Tibial artery (tissue), 4 donors: ENCODE results near the gene UBC.

Experiments used
- DNase-seq, 2 donors: peaks; one replicate each; pipeline ENCODE4 v3.0.0-alpha.2; 2019
- H3K27ac ChIP-seq, 2 donors: fragments of 200-600 bp; sonication (generic) in 1 of 2; 1 replicate in 1 of 2; 2 replicates in 1 of 2; pipeline ENCODE4 v1.5.1; 2018 to 2019; ENCODE audit warnings: mild to moderate bottlenecking in 1 of 2
- H3K27me3 ChIP-seq, 2 donors: fragments of 200-600 bp; sonication (generic) in 1 of 2; one replicate each; pipeline versions ENCODE4 v1.5.1 to v1.6.0; 2016 to 2019
- H3K36me3 ChIP-seq, 3 donors: fragments of 200-600 bp; sonication (generic) in 2 of 3; one replicate each; pipeline ENCODE4 v1.5.1; 2016 to 2019; ENCODE audit warnings: mild to moderate bottlenecking in 2 of 3
- H3K4me1 ChIP-seq, 4 donors: fragments of 200-600 bp; sonication (generic) in 2 of 4; 1 replicate in 3 of 4; 2 replicates in 1 of 4; pipeline ENCODE4 v1.5.1; 2016 to 2019
- H3K4me3 ChIP-seq, 2 donors: fragments of 200-600 bp; sonication (generic) in 1 of 2; 1 replicate in 1 of 2; 2 replicates in 1 of 2; pipeline ENCODE4 v1.5.1; 2018 to 2019; ENCODE audit warnings: mild to moderate bottlenecking in 2 of 2
- H3K9me3 ChIP-seq, 3 donors: fragments of 200-600 bp; sonication (generic) in 1 of 3; one replicate each; pipeline ENCODE4 v1.5.1; 2016 to 2019
- intact Hi-C: fragments of 100-400 bp; cut with DNase I; formaldehyde crosslinking; loops from one replicate; pipeline ENCODE4 v1.15.0; 2023; ENCODE audit warnings: low total_unique reads
- TF ChIP-seq, protein P1 (sequence below), 2 experiments: fragments of 200-600 bp in 1 of 2; fragments of 450-650 bp in 1 of 2; IDR thresholded peaks; one replicate each; pipeline ENCODE4 v1.5.1; 2017 to 2019; ENCODE audit warnings: antibody characterized with exemption in 2 of 2, mild to moderate bottlenecking in 1 of 2, moderate library complexity in 1 of 2

Gene UBC

DNA sequence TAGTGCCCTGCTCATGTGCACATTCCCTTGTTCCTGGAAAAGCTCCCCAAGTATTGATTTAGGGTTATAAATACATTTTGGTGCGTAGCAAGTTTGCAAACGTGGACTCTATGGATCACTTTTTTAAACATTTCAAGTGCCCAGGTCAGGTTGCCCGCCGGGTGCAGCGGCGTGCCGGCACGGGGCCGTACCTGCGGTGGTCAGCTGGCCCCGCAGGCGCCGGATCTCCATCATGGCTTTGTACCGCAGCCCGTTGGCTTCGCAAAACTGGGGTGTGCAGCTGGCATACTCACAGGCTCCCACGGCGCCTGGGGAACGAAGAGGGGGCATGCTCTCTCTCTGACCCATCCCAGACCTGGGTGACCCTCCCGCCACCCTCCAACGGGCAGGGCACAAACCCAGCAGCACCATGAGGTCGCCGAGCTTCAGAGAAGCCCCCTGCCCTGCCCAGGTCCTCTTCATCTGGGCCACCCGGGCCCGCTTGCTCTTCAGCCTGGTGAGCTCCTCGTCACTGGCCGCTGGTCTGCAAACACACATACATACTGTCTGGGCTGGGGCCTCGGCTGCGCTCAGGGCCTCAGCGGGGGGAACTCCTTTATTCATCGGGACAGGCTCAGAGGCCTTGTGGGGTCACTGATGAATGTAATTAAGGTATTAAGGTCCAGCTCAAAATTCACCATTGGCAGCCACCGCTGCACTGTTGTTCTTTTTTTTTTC lies 39.4 kb upstream of the UBC start:
- no peak overlapping the region for H3K4me3 ChIP-seq
- H3K27ac ChIP-seq, result no peak overlapping the region
- no peaks in the 10 kb centered on the region for H3K4me1 ChIP-seq
- intact Hi-C loops, result no loop called here
- peaks cover 58 to 100% (median 91%) of the 10 kb centered on the region in 3 donors for H3K36me3 ChIP-seq
- no peaks in the 10 kb centered on the region for H3K27me3 ChIP-seq
- TF ChIP-seq, protein P1, sequence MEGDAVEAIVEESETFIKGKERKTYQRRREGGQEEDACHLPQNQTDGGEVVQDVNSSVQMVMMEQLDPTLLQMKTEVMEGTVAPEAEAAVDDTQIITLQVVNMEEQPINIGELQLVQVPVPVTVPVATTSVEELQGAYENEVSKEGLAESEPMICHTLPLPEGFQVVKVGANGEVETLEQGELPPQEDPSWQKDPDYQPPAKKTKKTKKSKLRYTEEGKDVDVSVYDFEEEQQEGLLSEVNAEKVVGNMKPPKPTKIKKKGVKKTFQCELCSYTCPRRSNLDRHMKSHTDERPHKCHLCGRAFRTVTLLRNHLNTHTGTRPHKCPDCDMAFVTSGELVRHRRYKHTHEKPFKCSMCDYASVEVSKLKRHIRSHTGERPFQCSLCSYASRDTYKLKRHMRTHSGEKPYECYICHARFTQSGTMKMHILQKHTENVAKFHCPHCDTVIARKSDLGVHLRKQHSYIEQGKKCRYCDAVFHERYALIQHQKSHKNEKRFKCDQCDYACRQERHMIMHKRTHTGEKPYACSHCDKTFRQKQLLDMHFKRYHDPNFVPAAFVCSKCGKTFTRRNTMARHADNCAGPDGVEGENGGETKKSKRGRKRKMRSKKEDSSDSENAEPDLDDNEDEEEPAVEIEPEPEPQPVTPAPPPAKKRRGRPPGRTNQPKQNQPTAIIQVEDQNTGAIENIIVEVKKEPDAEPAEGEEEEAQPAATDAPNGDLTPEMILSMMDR (IDR thresholded peaks at IDR 0.05), result no peak
- DNase-seq, result no peak
- H3K9me3 ChIP-seq, result no peaks in the 10 kb centered on the region

DNA sequence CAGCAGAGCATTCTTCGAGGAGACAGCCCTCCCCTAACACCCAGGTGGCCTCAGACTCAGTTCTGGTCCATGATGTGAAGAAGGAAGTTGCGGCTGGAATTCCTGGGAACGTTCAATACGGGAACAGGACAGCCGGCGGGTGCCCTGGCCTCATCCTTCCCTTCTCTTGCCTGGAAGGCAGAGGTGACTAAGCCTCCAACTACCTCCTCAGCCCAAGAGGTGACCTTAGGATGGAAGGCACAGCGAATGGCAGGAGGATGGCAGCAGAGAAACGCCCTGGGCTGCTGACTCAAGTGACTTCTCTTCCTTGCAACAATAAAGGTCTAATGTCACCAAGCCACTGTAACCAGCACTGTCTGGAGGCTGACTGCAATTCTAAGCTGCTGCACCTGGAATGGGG lies 38.4 kb upstream of the UBC start:
- intact Hi-C loops, result no loop called here
- no peak for DNase-seq
- peaks cover 48 to 100% (median 92%) of the 10 kb centered on the region in 3 donors for H3K36me3 ChIP-seq

DNA sequence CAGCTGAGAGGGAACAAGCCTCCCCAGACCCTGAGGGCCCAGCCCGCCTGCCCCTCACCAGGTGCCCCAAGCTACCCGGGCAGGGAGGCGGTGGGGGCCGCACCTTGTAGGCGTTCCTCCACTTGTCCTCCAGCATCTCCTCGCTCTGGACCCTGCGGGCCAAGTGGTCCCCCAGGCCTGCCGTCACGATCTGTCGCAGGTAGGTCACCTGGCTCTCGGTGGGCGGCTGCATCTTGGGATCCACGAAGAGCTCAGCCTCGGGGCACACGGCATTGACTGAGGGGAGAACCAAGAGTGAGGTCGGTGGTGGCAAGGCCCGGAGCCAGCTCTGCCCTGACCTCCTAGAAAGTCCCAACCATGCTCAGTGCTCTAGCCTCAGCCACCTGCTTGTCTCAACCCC lies 37.8 kb upstream of the UBC start:
- no peaks in the 10 kb centered on the region for H3K9me3 ChIP-seq
- intact Hi-C loops, result no loop called here
- no peak overlapping the region for H3K4me3 ChIP-seq
- TF ChIP-seq, protein P1 (IDR thresholded peaks at IDR 0.05), result no peak
- peaks cover 50 to 100% (median 92%) of the 10 kb centered on the region in 3 donors for H3K36me3 ChIP-seq
- no peaks in the 10 kb centered on the region for H3K4me1 ChIP-seq
- H3K27me3 ChIP-seq, result no peaks in the 10 kb centered on the region
- H3K27ac ChIP-seq, result no peak overlapping the region
- no peak for DNase-seq

More for the DNA sequence above, 38.4 kb upstream of the UBC start:
- TF ChIP-seq, protein P1 (IDR thresholded peaks at IDR 0.05), result no peak
- Histone ChIP-seq H3K27me3 (no peaks in the 10 kb centered on the region), H3K4me3 (no peak overlapping the region), H3K4me1 (no peaks in the 10 kb centered on the region), H3K9me3 (no peaks in the 10 kb centered on the region), H3K27ac (no peak overlapping the region)

DNA sequence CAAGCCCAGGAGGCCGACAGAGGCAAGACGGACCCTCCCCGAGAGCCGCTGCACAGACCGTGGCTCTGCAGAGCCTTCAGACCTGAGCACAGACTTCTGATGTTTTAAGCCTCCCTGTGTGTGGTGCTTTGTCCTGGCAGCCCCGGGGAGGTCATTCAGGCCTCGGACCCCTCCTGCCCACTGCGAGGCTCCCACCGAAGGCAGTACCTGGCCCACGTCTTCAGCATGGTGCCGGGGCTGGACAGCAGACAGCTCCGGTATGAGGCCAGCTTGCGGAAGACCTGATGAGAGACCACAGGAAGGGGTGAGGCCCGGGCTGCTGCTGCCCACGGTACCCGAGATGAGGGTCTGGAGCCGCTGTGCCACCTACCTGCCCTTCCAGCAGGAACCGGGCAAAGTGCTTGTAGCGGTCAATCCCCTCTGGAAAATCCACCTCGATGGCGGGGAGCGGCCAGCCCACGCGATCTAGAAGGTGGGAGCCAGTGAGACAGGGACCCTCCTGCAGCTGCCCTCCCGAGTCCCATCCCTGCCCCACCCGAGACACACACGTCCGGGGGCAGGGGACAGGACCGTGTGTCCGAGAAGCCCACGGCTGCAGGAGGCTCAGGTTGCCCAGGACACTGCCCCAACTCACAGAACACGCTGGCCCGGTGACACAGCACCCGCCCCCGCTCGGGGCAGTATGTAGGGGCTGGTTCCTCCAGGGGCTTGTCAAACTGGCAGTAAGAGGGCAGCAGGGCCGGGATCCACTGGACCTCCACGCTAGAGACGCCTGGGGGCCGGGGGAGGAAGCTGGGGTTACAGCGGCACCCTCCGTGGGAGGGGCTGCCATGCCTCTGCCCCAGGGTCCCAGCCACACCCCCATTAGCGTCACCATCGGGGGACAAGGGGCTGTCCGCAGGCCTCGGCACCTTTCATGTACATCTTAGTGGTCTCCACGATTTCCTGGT lies 35.6 kb upstream of the UBC start:
- Histone ChIP-seq H3K27ac (no peak overlapping the region), H3K27me3 (no peaks in the 10 kb centered on the region), H3K9me3 (no peaks in the 10 kb centered on the region), H3K4me3 (no peak overlapping the region), H3K4me1 (no peaks in the 10 kb centered on the region), H3K36me3 (peaks cover 38 to 98% (median 81%) of the 10 kb centered on the region in 3 donors)
- TF ChIP-seq, protein P1 (IDR thresholded peaks at IDR 0.05), result no peak
- intact Hi-C loops, result no loop called here
- no peak for DNase-seq

DNA sequence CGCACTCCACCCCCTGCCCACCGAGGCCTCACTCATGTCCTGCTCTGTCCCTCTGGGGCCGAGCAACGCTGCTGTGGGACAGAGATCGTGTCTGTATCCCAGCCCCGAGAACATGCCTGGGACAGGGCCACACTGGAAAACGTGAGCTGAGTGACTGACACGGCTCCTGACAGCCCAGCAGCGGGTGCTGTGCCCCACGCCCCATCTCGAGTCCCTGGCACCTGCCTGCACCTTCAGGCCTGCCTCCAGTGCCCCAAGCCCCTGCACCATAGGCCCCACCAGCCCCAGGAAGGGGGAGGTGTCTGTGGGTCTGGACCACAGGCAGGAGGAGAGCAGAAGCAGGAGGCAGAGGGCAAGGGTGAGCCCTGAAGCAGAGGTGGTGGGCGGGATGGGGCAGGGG lies 34.6 kb upstream of the UBC start:
- TF ChIP-seq, protein P1 (IDR thresholded peaks at IDR 0.05), result no peak
- Histone ChIP-seq H3K27ac (no peak overlapping the region), H3K36me3 (peaks cover 37 to 89% (median 74%) of the 10 kb centered on the region in 3 donors), H3K4me1 (no peaks in the 10 kb centered on the region), H3K9me3 (no peaks in the 10 kb centered on the region), H3K4me3 (no peak overlapping the region), H3K27me3 (no peaks in the 10 kb centered on the region)
- intact Hi-C loops, result no loop called here
- DNase-seq, result no peak
